ENCODE data around the gene UBIAD1.

UBIAD1 gene

GRCh38 chr1:11311816-11312755, 39.1 kb downstream of the UBIAD1 start:
- Histone ChIP-seq H4K20me1 (ENCODE audit: low read depth, low read length) (no peaks in the 10 kb centered on the region), H3F3A (ENCODE audit: insufficient read depth) (no peaks in the 10 kb centered on the region), H3K9me2 (replicated peaks; ENCODE audit: insufficient read depth, low read length) (no peaks in the 10 kb centered on the region), H3K27me3 (ENCODE audit: low read length) (no peaks in the 10 kb centered on the region; the same call in 1 of the 2 replicates), H3K27ac (ENCODE audit: low read depth, low read length) (no peak overlapping the region), H3K4me2 (ENCODE audit: low read depth, low read length, poor library complexity, severe bottlenecking) (no peak overlapping the region), H3K4me3 (ENCODE audit: insufficient read depth, low read length, poor library complexity, severe bottlenecking) (no peak overlapping the region), H2AFZ (ENCODE audit: low read depth, low read length, severe bottlenecking) (no peak overlapping the region), H3K79me2 (ENCODE audit: insufficient read depth, low read length) (no peaks in the 10 kb centered on the region), H3K9ac (ENCODE audit: low read length) (no peak overlapping the region), H3K36me3 (ENCODE audit: low read length) (no peaks in the 10 kb centered on the region), H3K9me3 (ENCODE audit: insufficient read depth, low read length) (no peaks in the 10 kb centered on the region)
- TF ChIP-seq CTCF (IDR thresholded peaks at IDR 0.05; ENCODE audit: insufficient read depth, low read length, poor library complexity, severe bottlenecking) (no peak), EZH2phosphoT487 (conservative IDR thresholded peaks at IDR 0.05; ENCODE audit: low read length) (no peak)

DNA sequence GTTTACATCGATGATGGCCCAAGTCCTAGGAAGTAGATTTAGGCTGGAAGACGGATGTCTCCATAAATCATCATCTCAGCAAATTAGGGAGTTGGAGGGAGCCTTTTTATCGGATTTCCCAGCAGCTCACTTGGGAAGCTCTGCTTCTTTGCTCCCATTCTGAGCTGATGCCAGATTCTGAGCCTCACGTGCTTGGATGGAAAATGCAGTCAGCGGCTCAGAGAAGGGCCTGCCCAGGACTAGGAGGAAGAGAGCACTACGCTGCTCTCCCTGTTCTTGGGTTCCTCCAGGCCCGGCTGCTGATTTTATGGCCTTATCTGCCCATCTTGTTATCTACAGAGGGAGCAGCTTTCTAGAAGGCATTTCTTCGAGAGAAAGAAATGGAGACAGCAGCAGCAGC, 42.0 kb downstream of the UBIAD1 start:
- Histone ChIP-seq H3K27ac (ENCODE audit: low read depth, low read length) (no peak overlapping the region), H3K27me3 (ENCODE audit: low read length) (no peaks in the 10 kb centered on the region; the same call in 1 of the 2 replicates), H2AFZ (ENCODE audit: low read depth, low read length, severe bottlenecking) (no peak overlapping the region), H3K9me3 (ENCODE audit: insufficient read depth, low read length) (no peaks in the 10 kb centered on the region), H3K9ac (ENCODE audit: low read length) (no peak overlapping the region), H3K36me3 (ENCODE audit: low read length) (no peaks in the 10 kb centered on the region), H3K79me2 (ENCODE audit: insufficient read depth, low read length) (no peaks in the 10 kb centered on the region), H3K4me2 (ENCODE audit: low read depth, low read length, poor library complexity, severe bottlenecking) (no peak overlapping the region), H3F3A (ENCODE audit: insufficient read depth) (no peaks in the 10 kb centered on the region), H3K4me3 (ENCODE audit: insufficient read depth, low read length, poor library complexity, severe bottlenecking) (no peak overlapping the region), H4K20me1 (ENCODE audit: low read depth, low read length) (no peaks in the 10 kb centered on the region), H3K9me2 (replicated peaks; ENCODE audit: insufficient read depth, low read length) (no peaks in the 10 kb centered on the region)
- TF ChIP-seq EZH2phosphoT487 (conservative IDR thresholded peaks at IDR 0.05; ENCODE audit: low read length) (no peak), CTCF (IDR thresholded peaks at IDR 0.05; ENCODE audit: insufficient read depth, low read length, poor library complexity, severe bottlenecking) (no peak)

DNA sequence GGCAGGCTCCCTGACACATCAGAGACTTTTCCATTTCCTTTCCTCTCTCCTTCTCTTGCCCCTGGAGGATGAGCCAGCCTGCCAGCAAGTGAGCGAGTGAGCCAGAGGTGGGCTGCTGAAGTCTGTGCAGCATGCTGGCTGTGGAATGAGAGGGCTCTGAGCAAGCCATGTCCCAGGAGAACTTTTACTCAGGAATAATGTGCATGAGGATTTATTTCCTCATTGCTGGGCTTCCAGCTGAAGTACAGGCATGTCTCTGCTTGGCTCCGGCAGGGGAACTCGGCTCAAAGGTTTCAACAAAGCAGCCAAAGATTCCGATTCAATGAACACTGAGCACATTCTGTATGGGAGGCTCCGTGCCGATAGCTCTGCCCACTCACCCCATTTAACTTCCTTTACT, 43.7 kb downstream of the UBIAD1 start:
- Histone ChIP-seq H3K9me2 (replicated peaks; ENCODE audit: insufficient read depth, low read length) (no peaks in the 10 kb centered on the region), H3K27me3 (ENCODE audit: low read length) (no peaks in the 10 kb centered on the region), H3K9me3 (ENCODE audit: insufficient read depth, low read length) (no peaks in the 10 kb centered on the region), H3K79me2 (ENCODE audit: insufficient read depth, low read length) (no peaks in the 10 kb centered on the region), H3K36me3 (ENCODE audit: low read length) (no peaks in the 10 kb centered on the region), H3K9ac (ENCODE audit: low read length) (no peak overlapping the region), H3K4me3 (ENCODE audit: insufficient read depth, low read length, poor library complexity, severe bottlenecking) (no peak overlapping the region), H2AFZ (ENCODE audit: low read depth, low read length, severe bottlenecking) (no peak overlapping the region), H4K20me1 (ENCODE audit: low read depth, low read length) (no peaks in the 10 kb centered on the region), H3F3A (ENCODE audit: insufficient read depth) (no peaks in the 10 kb centered on the region), H3K27ac (ENCODE audit: low read depth, low read length) (no peak overlapping the region), H3K4me2 (ENCODE audit: low read depth, low read length, poor library complexity, severe bottlenecking) (no peak overlapping the region)
- TF ChIP-seq EZH2phosphoT487 (conservative IDR thresholded peaks at IDR 0.05; ENCODE audit: low read length) (no peak), CTCF (IDR thresholded peaks at IDR 0.05; ENCODE audit: insufficient read depth, low read length, poor library complexity, severe bottlenecking) (no peak)

All from SU-DHL-6 (cell line).